EL (cell line): Measurements from ENCODE around the gene NOTUM.
"Not testable (repeated sequence)": the region's sequence is repeated elsewhere in the genome, so short reads cannot be mapped to it uniquely, and the experiment has no call there.

Experiments used
- DNase-seq: peaks from one replicate; pipeline ENCODE4 v3.0.0-alpha.2; 2016

NOTUM gene

GRCh38 chr17:81922566-81923301 lies 38.3 kb downstream of the NOTUM start:
- DNase-seq, result no peak

DNA sequence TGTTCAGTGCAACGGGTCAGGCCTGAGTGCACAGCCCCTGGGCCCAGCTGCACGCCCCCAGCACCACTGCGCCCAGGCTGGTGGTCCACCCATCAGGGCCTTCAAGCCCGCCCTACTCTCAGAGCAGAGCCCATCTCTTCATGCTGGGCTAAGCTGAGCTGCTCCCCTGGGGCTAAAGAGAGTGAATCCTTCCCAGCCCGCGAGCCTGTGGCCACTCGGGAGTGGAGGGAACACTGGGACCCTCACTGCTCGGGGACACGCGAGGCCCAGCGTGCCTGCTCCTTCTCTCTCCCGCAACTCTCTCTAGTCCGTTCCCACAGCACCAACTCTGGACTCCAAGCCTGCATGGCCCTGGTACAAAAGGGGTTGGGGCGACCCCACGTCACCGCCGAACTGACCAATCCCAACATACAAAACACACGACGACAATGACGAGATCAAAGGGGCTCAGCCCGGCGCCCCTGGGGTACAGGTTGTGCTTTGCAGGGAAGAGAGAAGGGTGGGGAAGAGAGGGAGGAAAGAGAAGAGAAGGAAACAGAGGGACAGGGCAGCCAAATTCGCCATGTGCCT lies 38.9 kb downstream of the NOTUM start:
- no peak for DNase-seq

GRCh38 chr17:81921537-81921862 lies 39.5 kb downstream of the NOTUM start:
- DNase-seq, result no peak

GRCh38 chr17:81920612-81921536 lies 40.1 kb downstream of the NOTUM start:
- DNase-seq, result no peak

- DNase-seq, result no peak
Measured at GRCh38 chr17:81918832-81919545, 42.0 kb downstream of the NOTUM start.

DNA sequence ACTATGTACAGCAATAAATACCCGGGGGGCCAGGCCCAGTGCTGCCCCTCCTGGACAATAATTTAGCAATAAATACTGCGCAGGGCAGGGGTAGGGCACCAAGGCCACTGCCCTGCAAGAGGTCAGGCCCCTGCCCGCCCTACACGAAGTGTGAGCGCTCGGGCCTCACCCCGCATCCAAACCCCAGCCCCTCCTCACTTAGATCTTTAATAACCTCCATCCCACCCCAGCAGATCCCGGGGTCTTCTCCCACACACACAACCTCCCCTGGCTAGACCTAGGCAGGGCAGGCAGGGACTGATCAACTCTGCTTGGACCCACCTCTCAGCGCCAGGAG lies 42.7 kb downstream of the NOTUM start:
- DNase-seq, result not testable (repeated sequence)

DNA sequence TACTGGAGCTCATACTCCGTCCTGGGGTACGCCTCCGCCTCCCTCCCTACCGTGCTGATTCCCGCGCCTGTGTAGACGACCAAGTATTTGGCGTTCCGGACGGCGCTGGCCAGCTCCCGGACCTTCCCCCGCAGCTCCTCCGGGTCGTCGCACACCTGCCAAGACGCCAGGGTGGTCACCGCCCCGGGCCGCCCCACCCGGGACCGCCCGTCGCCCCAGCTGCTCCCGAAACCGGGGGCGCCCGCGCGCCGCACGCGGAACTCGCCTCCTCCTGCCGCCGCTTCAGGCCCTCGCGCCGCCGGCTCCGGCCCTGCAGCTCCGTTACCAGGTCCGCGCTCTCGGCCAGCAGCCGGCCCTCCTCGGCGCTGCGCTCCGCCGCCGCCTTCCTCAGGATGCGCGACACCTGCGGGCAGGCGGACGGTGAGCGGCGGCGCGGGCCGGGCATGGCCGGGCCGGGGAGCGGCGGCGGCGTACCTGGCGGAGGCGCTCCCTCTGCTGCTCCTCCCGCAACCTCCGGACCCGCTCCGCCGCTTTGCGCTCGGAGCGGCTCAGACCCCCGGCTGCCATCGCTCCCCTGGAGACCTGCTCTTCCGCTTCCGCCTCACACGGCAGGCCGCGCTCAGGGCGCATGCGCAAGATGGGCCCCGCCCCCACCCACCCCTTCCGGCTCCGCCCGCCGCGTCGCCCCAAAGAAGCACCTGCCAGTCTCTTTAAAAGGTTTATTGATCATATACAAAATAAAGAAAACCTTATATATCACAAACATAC lies 43.2 kb downstream of the NOTUM start, which contains the start of gene SIRT7:
TSS of gene SIRT7 (minus strand) at position 612 of the 768 bp plus-strand sequence. CDS start at position 567, 45 bp downstream.
- peak; percentile 74 for DNase-seq

GRCh38 chr17:81916234-81917001 lies 44.6 kb downstream of the NOTUM start:
- peak; percentile 74 for DNase-seq

GRCh38 chr17:81915331-81915730 lies 45.7 kb downstream of the NOTUM start:
- no peak for DNase-seq

DNA sequence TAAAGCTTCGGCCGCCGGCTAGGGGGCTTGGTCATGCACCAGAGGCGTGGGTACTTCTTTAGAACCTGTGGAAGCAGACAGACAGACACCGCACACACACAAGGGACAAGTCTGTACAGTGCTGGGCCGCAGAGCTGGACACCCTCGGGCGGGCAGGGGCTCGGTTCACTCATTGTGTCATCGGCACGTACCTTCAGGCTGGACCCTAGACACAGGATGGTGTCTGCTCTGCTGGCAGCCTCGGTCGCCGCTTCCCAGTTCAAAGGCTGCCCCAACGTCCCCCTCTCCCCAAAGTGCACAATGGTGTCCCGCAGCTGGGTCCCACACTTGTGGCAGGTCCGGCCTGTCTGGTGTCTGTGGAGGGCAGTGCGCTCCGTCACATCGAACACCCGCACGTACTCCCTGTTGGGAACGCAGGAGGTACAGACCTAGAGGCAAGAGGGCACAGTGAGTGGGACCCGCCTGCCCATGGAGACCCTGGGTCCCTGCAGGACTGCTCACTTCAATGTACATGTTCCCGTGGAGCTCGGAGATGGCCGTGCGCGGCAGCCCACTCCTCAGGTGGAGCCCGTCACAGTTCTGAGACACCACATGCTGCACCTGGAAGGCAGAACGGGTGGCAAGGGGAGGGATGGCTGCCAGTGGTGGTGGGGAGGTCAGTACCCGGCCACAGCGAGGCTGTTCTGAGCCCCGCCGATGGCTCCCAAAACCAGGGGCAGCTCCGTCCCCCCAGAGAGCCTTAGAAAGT lies 46.7 kb downstream of the NOTUM start:
- no peak for DNase-seq

DNA sequence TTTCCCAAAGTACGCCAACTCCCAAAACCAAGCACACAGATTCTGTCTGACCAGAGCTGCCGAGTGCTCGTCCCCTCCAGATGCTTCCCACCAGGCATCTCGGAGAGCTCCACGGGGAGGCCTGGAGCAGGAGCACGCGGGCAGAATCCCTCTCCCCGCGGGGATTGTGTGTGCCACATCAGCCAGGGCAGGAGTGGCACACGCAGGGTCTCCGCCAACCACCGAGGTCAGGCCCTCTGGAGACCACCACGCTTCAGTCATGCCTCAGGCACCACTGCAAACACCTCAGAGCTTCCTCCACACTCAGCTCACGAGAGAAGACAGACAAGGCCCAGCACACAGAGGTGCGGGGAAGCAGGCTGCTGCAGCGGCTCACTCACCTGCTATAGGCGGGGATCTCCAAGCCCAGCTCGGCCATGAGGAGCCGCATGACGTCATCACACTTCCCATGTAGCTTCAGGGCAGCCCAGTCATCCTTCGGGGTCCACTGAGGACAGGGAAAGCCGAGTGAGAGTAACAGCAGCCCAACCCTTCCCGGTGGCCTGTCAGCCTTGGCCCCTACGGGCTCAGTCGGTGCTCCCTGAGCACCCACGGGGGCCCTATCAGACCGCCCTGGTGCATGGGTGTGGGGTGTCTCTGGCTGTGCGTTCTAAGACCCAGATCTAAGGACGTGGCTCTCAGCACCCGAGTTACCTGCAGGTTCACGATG lies 47.4 kb downstream of the NOTUM start:
- DNase-seq, result no peak

GRCh38 chr17:81912441-81913309 lies 48.3 kb downstream of the NOTUM start:
- DNase-seq, result no peak

DNA sequence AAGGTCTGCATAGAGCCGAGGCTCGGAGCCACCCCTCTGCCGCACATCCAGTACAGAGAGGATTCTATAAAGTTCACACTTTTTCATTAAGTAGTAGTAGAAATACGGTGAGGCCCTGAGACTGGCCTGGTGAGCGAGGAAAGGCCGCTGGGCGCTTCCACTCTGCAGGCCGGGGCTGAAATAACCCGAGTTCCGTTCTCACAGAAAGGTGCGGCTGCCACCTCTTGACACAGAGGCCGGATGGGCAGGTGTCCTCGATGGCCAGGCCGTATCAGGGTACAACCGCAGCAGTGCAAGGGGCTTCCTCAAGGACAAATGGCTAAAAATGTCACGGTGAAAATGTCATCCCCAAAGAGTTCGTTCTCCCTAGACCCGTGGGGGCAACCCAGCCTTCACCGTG lies 49.0 kb downstream of the NOTUM start:
- DNase-seq, result no peak

DNA sequence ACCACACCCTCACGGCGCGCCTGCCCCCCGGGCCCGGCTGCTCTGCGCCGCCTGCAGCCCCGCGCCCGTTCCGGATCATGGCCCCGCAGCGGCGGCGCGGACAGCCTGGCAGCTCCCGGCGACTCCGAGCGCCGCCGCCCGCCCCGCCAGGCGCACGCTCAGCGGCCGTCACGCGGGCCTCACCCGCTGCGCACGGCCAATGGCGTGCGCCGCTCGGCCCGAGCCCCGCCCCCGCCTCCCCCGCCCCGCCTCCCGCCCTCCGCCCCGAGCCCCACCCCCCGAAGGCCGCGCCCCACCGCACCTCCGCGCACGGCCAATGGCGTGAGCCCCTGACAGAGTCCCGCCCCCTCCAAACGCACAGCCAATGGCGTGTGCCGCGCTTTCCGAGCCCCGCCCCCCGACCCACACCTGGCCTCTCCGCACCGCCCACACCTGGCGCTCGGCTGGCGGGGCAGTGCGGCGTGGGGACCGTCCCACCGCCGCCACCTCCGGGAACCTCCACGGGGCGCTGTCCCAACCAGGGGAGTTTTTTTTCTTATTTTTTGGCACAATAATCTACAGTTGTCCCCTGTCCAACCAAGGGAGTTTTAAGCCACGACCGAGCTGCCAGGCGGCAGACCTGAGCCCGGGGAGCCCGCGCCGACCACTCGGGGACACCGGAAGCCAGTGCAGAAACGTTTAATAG lies 49.6 kb downstream of the NOTUM start, which contains the start of gene PCYT2:
TSS of gene PCYT2 (minus strand) at position 123 of the 685 bp plus-strand sequence. CDS start at position 79, 44 bp downstream.
- peak; percentile 82 for DNase-seq

GRCh38 chr17:81910840-81911276 lies 50.1 kb downstream of the NOTUM start:
- DNase-seq, result no peak

DNA sequence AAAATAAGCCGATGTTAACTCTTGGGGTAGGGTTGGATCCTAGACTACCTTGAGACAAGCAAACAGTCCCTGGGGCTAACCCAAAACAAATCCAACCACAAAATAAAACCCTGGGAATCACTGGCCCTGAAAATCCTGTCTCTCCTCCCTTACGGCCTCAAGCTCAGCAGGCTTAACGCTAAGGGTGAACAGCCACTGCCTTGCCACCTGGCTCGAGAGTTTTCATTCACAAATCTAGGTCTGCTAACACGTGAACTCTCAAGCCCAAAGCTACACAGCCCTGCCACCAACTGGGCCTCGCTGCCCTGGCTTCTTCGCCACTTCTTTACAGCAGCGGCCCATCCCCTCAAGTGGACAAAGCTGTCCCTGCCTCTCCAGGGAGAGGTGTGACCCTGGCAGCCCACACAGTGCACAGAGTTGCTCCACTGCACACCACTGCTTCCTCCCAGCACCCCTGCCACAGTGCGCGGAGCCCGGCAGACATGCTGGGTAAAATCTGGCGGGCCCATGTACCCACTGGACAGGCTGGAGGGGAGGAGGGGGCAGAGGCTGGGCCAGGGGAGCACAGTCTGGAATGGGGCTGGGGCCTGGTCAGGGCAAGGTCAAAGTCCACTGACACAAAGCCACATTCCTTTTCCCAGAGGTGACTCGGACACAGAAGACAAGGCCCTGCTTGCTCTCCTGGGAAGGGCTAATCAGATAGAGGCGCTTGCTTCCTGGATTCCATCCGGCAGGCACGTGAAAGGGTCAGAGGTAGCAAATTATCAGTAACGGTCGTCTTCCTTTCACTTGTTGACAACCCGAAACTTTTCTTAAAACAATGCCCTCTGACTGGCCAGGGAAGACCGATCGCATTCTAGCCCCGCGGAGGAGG lies 50.8 kb downstream of the NOTUM start:
- peak; percentile 24 for DNase-seq

DNA sequence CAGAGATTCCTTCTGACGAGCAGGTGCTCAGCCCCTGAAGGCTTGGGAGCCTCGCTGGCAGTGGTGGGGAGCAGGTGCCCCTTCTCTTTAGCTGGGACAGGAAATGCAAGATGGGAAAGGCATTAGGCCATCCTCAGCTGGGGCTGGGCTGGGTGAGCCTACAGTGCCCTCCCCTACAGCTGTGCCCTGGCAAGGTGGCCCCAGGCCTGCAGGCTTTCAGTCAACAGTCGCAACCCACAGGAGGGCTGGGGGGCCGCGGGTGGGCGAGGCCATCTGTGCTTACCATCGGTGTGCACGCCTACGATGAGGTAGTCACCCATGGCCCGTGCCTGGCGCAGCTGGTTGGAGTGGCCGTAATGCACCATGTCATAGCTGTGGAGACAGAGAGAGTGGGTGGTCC lies 51.8 kb downstream of the NOTUM start:
- DNase-seq, result no peak
